H4 (cell line): ENCODE data around the gene ETS1. TPM values are rescaled to one million over a fixed set of nuclear protein-coding genes. Genes with fewer than 3 reads are reported as not detected.
"Not testable (repeated sequence)": the region's sequence is repeated elsewhere in the genome, so short reads cannot be mapped to it uniquely, and the experiment has no call there.

Experiments
- DNase-seq: peaks from one replicate; pipeline ENCODE4 v3.0.0-alpha.2; 2015; ENCODE audit warnings: low spot score
- total RNA-seq: library from RNA; depleted of rRNA; stranded (reverse); fragments of >200 nt; shearing (Covaris generic); gene quantifications from 2 replicates; pipeline ENCODE4 v1.2.3, GENCODE V29; 2014

ETS1 gene
- total RNA-seq, 1 experiment from 2014 or later = 27.7 TPM

DNA sequence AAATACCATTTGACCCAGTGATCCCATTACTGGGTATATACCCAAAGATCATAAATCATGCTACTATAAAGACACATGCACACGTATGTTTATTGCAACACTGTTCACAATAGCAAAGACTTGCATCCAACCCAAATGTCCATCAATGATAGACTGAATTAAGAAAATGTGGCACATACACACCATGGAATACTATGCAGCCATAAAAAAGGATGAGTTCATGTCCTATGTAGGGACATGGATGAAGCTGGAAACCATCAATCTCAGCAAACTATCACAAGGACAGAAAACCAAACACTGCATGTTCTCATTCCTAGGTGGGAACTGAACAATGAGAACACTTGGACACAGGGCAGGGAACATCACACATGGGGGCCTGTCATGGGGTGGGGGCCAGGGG, 141.4 kb downstream of the ETS1 start:
- not testable (repeated sequence) for DNase-seq

DNA sequence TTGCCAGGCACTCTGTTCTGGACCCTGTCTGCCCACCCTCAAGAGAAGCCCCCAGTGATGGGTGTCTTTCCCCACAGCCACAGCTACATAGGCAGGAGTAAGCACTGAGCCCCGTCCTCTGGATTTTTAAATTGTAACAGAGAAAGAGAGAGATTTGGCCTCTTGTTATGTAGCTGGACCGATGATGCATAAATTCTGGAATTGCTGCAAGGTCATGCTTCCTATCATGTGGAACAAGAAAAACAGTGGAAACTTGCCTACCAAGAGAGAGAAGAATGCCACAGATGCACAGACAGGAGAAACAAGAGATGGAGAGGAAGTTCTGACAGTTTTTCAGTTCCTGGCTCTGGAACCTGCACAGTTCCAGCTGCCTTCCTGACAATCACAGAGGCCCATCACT, 150.2 kb downstream of the ETS1 start:
- DNase-seq = no peak

DNA sequence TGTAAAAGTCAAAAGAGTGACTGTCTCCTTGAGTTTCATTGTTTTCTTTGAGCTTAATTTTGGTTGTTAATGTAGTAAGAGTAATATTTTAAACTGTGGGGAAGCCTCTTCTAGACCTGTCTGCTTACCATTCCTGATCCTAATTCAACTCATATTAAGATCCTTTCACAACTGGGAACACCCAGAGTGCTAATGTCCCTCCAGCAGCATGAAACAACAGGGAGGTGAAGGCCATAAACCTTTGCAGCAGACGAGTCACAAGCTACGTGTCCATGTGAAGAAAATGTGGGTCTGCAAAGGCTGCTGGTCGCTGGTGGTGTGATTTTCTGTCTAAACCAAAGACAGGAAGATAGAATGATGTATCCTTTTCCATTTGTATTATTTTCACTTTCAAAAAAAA, 152.5 kb downstream of the ETS1 start:
- no peak for DNase-seq

DNA sequence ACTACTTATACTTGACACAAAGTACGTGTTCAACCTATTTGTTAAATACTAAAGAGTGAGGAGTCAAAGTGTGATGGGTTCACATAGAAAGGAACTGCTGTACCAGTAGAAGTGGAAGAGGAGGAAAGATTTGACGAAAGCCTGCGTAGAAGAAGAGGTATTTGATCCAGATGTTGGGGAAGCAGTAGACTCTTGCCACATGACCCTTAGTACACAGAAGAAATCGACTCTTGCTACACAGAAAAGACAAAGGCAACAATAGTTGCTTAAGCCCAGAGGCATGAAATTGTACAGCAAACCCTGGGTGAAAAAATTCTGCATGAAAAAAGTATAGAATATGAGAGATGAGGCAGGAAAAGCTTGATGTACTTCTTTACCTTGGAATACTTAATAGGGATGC, 152.9 kb downstream of the ETS1 start:
- no peak for DNase-seq

DNA sequence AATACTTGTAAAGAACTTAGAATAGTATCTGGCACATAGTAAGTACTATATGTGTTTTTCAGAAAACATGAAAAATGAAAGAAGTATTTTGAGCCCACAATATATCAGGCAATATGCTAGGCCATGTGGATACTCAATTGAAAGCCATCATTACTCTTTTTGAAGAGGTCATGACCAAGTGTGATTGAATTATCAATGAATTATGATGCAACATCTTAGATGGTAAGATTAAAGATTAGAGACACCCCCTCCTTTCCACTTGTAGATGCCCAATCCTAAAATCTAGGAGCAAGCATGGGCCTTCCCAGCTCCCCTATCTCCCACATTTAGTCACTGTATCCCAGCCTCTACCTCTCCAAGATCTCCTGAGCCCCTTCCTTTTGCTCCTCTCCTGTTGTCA, 154.4 kb downstream of the ETS1 start:
- DNase-seq = no peak

DNA sequence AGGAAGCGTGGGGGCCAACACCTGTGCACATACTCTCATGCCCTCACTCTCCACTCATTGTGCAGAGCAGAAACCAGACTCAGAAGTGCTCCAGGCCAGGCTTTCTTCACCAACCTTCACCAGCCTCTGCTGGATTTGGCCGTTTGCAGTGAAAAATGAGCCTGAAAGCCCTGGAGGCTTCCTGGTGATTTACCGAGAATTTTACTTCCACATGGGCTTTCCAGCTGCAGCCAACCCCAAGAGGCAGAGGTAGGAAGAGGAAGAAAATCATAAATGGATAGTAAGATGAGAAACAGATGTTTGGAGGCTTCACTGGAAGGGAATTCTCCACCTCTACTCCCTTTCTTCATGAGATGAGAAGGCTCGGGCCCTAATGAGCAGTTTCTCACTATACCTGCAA, 155.4 kb downstream of the ETS1 start:
- no peak for DNase-seq

DNA sequence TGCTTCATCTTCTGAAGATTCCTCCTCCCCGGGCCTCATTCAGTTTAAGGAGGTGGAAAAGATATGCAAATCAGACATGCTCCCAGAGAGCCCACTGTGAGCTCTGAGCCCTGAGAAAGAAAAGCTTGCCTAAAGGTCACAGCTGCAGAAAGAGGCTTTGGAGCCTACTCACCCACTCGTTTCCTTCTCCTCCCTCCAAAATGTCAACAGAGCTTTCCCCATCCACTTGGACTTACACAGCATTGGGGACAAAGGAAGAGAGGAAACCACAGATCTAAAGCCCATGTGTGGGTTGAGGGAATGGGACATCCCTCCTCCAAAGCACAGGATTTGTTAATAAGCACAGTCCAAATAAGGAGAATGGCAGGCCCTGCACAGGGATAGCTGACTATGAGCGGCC, 158.4 kb downstream of the ETS1 start:
- no peak for DNase-seq

DNA sequence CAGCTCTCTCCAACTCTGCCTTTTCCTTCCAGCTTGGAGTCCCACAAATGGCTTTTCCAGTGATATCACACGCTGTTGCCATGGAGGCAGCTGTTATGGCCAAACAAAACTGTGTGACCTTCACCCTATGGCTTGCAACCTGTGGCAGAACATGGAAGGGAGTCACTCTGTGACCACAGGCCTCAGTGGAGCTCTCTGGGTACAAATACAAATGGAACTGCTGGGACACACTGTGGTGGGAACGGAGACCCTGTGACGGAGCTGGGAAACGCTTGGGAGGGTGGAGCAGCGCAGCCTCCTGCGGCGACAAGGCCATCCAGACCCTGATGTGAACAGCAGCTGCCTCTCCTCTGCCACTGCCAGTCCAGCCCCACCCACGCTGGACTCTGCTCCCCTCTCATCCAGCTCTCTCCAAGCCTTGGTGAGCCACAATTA, 162.5 kb downstream of the ETS1 start:
- DNase-seq = no peak

DNA sequence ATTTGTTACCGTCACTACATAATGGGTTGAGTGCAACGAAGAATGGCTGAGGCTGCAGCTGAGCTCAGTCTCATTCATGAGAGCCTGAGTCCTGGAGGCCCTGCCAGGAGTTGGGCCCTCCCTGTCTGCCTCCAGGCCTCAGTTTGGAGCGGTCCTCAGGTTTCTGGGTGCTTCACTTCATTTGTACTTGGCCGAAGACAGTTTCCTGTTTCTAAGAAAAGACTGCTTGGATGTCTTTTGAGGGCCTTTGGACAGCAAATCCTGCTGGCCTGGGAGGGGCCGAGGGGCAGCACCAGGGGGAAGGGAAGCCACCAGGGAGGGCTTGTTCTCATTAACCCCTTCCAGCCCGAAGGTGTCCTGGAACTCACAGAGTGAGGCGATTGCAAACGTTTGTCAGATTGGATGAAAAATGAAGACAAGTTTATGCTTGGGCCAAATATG, 163.1 kb downstream of the ETS1 start:
- no peak for DNase-seq

DNA sequence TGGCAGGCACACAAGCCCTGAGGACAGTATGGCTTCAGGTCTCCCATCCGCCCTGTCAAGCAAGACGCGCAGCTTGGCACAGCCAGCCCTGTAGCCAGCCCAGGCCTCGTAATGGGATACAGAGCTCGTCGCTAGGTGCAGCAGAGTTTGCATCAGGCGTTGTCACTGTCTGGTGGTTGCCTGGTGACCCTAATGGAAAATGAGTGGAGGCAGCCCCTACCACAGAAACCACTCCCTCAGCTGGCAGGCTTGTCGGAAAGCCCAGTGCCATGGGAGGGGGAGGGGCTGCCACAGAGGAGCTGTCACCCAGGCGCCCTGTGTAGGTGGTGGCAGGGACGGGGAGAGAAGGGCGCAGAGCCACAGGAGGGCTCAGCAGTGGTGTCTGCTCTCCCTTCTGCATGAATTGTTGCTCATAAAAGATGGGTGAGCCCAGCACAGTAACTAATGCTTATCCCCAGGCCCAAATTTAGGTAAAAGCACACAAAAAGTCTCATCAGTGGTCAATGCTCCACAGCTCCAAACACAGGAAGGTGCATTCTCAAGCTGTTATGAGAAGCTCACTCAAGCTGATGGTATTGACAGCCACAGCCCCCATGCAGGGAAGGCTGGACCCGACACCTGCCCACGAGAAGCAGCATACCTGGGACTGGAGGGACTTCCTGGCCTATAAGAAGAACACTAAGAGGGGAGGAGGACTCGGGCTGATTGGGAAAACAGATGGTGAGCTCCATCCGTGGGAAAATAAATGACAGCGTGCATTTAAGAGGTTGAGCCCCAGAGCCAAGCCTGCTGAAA, 164.6 kb downstream of the ETS1 start:
- no peak for DNase-seq

DNA sequence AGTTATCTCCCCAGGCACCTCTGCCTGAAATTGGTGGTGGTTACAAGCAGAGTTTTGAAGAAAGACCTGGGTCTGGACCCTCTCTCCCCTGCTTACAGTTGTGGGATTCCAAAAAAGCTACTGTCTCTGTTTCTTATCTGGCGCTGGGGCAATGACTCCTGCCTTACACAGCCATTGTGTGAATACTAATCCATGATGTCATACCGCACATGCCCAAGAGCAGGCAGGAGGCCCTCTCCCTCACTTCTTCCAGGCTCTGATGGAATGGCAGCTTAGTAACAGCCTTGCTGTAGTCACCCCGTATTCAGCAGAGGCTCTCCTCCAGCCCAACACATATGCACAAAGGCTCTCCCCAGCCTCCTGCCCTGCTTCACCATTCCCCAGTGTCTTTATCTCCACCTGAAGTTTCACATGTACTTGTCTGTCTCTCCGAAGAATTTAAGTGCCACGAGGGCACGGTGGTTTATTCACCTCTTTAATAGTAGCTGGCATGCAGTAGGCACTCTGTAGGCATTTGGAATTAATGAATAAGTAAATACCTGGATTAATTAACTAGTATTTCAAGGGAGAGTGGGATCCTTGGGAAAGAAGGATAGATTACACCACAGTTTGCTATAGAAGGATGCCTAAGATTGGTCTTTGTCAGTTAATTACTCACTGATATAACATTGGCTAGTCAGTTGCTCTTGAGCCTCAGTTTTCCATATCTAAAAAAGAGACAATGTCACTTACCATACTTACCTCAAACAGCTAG, 165.6 kb downstream of the ETS1 start:
- no peak for DNase-seq

DNA sequence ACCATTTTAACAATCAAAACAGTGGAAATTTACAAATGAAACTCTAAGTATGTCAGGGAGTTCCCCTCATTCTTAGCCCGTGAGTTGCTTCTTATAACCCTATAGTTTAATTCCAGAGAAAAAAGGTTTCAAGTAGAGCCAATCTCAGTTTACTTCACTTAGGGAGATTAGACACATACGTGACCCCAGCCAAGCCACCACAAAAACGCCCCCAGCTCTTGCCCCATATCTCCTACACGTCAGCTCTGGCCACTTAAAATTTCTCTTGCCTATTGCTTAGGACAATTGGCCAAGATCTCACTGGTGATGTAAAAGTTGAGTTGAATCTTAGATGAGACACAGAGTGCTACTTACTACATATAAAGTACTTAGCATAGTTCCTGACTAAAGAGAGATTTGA, 166.4 kb downstream of the ETS1 start:
- DNase-seq = no peak

DNA sequence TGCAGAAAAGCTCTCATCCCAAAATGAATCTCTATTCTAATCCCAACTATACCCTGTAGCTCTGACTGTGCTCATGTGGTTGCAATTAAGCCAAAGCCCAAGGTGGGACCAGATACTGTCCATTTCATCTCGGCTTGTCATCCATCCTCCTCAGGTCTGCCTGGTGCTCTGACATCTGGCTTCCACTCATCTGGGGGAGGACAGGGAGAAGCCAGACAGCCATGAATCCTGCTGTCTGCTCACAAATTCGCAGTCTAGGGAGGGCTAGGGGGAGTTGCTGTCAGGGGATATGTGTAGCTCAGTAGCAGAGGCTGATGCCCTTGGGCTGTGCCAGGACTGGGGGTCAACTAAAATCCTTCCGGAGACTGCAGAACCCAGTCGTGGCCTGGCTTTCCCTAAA, 167.1 kb downstream of the ETS1 start:
- DNase-seq = no peak

DNA sequence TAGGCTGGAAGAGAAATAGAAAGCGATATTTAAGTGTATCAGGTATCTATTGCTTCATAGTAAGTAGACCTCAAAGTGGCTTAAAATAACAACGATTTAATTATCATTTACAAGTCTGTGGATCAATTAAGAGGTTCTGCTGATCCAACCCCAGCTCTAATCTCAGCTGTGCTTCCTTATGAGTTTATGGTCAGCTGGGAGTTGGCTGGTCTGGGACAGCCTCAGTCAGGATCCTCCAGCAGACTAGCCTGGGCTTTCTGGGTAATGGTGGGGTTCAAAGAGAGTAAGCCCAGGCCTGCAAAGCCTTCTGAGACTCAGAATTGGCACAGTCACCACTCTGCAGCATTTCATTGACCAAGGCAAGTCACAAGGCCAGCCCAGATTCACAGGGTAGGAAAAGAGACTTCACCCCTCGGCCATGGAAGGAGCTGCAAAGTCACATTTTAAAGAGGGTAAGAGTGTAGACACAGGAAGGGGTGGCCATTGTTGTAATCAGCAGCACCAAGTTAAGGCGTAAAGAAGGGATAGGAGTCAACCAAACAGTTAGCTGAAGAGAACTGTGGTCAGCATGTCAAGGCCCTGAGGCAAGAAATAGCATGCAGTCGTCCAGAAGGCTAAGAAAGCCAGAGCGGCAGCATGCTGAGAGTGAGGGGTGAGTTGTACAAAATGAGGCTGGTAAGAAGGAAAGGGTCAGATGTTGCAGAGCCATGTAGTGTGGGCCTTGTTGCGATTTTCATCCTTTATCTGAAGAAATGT, 168.2 kb downstream of the ETS1 start:
- no peak for DNase-seq

DNA sequence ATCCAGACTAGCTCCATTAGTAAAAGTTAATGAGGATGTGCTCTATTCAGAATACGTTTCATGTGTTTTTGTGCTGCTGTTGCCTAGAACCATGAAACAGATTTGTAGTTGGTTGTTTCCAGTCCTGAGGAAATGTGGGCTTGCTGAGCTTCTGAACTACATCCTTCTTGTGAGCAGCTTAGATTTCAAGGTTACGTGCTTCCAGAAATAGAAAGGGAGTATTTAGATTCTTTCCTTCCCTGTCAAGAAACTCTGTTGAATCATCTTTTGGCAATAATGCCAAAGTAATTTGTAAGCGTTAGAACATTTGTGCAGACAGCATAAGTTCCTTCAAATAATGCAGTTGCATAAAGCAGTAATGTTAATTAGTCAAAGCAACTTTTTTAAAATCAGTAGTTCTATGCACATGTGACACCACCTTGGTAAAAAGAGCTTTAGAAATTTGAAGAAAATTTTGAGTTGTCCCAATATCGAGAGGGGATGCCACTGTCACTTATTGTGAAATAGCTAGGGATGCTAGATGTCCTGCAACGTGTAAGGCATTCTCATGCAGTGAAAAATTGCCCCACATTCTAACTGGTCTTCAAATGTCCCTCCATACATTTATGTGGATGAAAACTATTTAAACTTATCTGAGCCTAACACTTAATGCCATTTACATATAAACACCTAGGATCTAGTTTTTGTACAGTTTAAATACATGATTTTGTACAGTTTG, 169.6 kb downstream of the ETS1 start:
- DNase-seq = no peak

DNA sequence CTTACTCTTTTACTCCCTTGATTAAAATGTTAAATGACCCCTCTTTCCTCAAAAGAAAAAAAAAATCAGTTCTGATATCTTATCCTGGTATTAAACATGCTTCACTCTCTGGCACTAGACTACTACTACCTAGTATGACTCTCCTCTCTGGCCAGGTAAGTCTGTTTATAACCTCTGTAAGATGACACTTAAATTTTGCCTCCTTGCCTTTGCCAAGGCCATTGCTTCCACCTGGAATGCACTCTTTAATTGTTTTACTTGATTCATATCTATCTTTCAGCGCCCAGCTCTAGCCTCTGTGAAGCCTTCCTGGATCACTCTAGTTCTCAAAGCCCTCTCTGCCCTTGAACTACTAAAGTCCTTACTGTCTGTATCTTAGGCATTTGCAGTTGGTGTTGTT, 170.4 kb downstream of the ETS1 start:
- DNase-seq = no peak

DNA sequence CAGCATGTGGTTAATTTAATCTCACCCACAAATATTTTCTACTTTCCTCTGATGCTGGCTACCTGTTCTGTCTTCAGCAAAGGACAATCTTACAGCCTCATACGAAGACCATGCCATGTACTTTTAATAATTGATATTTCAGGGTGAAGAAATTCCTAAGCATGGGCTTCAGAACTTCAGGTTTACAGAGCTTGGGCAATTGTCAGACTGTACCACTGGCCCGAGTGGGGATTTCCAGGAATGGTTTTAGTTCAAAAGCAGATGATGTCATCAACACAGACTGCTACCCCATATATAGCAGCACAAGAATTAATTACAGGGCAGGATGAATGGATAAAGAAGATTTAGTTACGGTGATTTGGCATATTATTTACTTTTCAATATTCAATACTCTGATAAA, 171.8 kb downstream of the ETS1 start:
- DNase-seq = no peak

DNA sequence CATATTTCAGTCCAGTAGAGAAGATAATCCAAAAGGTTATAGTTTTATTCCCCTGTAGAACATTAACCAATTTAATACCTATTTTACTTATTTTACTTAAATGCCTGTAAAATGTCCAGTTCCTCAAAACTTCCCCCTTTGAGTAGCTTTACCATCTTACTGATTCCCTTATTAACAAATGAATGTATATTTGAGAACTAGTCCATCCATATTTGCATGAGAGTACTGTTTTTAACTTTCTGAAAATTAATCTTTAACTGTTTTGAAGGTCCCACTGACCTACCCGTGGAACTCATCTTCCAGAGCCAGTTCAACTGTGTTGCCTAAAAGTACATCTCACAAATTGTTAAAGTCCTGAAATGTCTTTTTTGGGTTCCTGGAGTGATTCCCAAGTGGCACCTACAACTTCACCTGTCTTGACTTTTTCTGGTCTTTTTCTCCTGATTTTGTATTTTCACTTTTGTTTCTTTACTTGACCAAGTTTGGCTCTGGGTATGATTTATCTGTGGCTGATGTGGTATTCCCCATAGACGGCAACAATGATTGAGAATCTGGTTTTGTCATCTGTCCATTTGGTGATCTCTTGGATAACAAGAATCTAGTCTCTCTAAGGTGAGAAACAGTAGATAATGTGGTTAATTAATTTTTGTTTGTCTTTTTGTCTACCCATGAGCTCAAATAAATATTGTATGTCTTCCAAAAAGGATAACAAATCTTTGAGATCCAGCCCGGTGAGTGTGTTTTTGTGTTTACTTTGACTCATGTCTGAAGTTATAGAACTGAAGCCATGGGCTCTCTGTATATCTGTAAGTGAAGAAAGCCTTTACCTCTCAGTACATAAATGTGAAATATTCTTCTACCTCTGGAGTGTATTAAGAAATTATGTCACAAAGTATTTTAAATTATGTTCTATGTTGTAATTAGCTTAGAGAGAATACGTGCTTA, 174.2 kb downstream of the ETS1 start:
- no peak for DNase-seq

DNA sequence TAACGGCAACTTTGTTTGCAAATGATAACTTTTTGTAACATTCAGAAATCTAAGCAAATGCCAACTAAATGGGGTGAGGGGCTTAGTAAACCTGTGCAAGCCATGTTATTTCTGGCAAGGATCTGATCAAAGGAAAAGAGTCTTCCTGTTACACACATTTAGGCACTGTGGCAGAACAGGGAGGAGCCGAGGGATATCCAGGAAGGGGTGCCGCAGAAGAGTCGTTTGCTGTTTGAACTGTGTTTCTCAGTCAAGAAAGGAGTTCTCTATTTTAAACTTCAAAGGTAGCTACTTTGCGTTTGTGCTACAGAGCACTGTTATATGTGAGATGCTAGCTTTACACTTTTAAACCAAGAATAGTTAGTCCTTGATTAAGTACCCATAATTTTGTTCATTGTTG, 175.5 kb downstream of the ETS1 start:
- no peak for DNase-seq

DNA sequence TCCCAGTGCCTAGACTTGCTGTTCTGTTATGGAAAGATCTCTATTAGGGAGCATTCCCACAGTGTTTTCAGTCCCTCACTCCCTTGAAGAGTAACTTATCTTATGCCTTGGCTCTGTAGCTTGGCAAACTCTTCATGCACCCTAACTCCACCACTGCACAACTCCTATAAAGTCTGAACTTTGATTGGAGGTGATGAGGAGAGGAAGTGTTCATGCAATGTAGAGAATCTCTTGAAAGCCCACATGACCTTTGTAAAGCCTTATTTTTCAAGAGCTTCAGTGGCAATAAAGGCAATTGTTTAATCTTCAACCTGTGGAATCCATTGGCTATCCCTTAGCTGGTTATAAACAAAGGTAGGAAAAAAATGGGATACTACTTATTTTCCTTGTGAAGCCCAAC, 176.2 kb downstream of the ETS1 start:
- DNase-seq = no peak

DNA sequence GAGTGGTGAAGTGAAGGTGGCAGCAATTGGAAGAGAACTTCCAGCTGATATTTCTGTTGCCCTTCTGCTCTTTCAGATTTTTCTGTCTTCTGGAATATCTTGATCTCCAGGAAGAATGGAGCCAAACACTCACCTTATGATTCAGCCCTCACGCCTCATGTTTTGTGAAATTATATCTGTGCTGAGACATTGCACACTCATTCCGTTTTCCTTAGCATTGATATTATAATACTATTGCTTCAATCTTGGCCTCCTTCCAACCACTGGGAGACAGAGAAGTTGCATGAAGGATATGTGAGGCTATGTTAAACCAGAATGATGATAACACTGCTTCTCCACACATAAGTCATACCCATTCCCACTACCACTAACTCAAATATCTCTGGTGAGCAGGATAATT, 177.9 kb downstream of the ETS1 start:
- DNase-seq = no peak
